Activated CD4-positive, alpha-beta T cell treated with anti-CD3 and anti-CD28 coated beads for 4 hours (primary cell): ENCODE results near the gene TADA2B.

Experiments
- DNase-seq, 2 donors: peaks; one replicate each; pipeline ENCODE4 v3.0.0-alpha.2; 2020

Gene TADA2B

GRCh38 chr4:7043284-7044136, at the start of gene TADA2B:
TADA2B (plus strand) TSS chr4:7043372; CDS start chr4:7043580, 208 bp downstream.
- peak; percentile 43 to 51 for DNase-seq

DNA sequence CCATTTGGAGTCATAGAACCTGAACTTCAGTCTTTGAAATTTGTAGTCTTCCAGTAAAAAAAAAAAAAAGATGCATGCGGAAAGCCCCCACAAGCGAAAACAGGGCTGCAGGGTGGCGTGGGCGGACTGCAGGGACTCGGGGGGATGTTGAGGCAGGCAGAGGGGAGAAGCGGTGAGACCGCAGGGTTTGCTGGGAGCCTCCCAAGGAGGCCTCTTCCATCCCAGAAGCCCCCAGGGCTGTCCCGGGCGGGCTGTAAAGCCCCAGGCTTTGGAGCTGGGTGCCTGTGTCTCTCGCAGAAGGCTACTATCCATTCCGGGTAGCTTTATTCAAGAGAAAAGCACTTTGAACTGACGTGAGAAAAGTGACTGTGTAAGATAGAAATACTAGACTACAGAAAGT, 46.7 kb upstream of the TADA2B start:
- DNase-seq, result no peak

DNA sequence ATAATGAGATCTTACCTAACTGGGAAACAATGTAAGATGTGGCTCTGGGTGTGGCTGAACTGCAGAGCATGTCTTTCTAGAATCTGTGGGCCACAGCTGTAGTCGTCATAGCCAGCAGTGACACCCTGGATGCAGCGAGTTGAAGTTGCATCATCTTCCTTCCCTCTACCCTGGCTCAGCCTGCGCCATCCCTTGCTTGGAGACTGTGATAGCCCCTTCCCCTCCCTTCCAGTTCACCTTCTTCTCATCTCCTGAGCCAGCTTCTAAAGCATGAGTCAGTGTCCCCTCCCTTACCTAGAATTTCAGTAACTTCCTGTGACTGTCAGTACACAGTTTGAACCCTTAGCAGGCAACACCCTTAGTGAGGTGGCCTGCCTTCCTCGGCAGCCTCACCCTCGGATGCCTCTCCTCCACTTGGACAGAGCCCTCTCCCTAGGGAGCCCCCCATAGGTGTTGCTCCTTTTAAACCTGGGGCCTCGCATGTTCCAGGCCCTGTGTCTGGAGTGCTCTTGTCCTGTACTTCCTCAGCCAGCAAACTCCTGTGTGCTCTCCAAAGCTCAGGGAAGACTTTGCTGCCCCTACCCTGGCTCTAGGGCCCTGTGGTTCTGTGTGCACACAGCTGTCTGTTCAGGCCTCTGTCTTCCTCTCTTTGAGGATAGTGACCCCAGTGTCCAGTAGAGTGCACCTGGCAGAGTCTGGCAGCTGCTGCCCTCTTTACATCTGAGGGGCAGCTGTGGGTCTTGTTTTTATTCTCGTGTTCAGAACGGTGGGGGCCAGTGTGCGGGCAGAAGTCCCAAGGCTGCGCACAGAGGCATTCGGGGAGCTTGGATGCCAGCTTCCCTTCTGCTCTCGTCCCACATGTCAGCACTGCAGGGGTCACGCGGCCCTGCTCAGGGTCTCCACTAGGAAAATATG, 43.7 kb upstream of the TADA2B start:
- DNase-seq, result peak in 1 of 2 donors; percentile 39

GRCh38 chr4:7000421-7001176, 42.6 kb upstream of the TADA2B start:
- DNase-seq, result no peak

- no peak for DNase-seq
Measured at GRCh38 chr4:7001271-7001670, 41.9 kb upstream of the TADA2B start.

DNA sequence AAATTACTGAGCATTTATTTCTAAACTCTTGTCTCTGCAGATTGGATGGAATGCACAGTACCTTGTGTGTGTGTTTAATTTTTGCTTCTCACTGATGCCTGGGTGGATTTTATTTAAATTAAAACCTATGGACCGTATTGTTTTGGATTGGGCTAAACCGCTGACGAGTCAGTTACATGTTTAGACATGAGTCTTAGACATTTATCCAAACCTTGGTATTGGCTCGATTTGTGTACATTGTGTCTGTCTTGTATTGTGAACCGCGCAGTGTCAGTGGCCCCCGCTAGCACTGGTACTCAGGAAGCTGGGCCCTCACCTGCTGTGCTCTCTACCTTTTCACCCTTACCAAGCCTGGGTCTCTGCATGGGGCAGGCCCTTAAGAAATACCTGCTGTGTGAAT, 40.8 kb upstream of the TADA2B start:
- DNase-seq, result no peak

DNA sequence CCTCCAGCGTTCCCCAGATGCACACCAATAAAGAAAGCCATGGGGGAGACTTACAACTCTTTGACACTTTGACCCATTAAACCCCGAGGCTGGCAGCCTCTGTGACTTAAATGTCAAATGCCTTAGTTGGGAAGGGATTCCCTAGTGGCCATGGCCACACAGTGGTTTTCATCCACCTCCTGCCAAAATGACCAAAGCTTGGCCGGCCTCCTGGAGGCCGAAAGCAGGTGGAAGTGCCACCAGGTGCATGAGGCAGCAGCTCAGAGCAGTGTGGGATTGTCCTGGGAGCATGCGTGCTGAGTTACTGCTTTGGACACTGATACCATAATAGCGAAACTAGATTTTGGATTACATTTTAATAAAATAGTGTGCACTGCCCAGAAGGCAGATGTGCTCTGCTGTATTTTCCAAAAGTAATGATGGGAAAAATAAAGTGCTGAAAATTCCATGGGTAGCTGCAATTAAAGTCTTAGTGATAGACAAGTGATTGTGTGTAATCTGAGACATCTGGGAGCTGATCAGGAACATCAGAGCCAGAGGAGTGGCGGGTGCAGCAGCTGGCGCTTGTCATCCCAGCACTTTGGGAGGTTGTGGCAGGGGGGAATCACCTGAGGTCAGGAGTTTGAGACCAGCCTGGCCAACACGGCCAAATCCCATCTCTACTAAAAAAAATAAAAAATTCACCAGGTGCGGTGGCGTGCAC, 39.8 kb upstream of the TADA2B start:
- DNase-seq, result no peak

DNA sequence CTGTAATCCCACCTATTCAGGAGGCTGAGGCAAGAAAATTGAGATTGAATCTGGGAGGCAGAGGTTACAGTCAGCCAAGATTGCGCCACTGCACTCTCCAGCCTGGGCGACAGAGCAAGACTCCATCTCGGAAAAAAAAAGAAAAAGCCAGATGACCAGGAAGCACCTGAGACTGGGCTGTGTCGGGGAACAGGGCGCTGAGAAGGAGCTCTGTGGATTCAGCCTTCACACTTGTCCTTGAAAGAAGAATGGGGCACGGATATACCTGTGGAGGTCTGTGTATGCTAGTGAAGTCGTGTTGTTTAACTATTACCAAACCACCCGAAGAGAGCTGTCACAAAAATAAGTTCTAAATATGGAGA, 39.3 kb upstream of the TADA2B start:
- DNase-seq, result no peak

- no peak for DNase-seq
Measured at GRCh38 chr4:7004331-7004730, 38.8 kb upstream of the TADA2B start.

DNA sequence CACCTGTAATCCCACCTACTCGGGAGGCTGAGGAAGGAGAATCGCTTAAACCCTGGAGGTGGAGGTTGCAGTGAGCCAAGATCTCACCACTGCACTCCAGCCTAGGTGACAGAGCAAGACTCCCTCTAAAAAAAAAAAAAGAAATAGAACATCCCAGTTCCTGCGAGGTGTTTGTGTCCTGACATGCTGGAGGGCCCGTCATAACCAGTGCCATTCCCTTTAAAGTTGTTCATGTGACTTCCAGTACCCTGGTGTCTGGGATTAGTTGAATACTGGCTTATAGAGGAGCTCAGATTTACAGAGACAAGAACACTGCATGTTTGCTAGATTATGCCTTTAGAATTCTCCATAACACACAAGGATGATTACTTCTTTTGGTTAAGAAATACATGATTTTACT, 37.6 kb upstream of the TADA2B start:
- DNase-seq, result no peak

DNA sequence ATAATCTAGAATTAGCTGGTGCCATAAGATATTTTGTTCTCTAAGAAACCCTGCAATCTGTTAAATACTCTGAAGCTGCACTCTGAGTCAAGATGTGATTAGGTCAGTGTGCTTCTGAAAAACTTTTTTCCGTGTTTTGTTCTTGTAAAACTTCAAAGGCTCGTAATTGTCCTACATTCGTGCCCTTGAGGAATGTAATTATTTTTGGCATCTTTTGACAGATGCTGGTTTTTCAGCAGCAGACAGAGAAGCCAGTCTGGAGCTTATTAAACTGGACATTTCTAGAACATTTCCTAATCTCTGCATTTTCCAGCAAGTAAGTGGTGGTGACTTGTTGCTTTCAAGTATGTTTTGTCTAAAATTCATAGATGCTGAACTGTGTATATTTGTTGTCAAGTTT, 36.8 kb upstream of the TADA2B start:
- DNase-seq, result no peak

GRCh38 chr4:7007142-7007907, 35.8 kb upstream of the TADA2B start:
- no peak for DNase-seq

DNA sequence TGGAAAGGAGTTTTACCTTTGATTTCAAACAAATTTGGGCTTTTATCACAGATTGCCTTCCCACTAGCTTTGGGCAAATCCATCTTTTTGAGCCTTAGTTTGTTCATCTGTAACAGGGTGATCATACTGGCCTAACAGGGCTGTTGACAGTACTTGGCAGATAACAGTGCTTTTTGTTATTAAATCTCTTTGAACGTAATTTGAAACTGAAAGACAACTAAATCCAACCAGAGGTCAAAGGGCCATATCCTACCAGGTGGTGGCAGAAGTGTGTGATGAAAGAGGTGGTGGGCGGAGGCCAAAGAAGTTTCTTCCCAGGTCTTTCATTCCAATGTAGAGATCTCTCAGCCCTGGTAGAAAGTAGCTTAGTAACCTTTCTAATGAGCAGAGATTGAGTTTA, 35.2 kb upstream of the TADA2B start:
- no peak for DNase-seq

- DNase-seq, result no peak
Measured at GRCh38 chr4:7009564-7009963, 33.6 kb upstream of the TADA2B start.

DNA sequence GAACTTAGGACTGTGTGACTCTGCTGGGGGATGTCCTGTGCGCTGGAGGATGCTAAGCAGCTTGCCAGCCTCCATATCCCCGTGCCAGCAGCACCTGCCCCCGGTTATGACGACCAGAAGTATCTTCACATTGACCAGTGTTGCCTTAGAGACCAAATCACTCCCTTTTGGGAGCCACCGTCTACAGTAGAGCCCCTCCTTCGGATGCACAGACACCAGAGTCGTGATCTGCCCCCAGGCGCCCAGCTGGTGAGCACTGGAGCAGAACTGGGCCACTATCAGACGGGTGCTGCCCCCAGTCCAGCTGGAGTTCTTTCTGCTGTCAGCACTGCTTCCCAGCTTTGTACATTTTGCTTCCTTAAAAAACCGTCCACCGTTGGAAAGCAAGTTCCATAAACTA, 30.0 kb upstream of the TADA2B start:
- DNase-seq, result no peak

- no peak for DNase-seq
Measured at GRCh38 chr4:7014815-7015214, 28.4 kb upstream of the TADA2B start.

DNA sequence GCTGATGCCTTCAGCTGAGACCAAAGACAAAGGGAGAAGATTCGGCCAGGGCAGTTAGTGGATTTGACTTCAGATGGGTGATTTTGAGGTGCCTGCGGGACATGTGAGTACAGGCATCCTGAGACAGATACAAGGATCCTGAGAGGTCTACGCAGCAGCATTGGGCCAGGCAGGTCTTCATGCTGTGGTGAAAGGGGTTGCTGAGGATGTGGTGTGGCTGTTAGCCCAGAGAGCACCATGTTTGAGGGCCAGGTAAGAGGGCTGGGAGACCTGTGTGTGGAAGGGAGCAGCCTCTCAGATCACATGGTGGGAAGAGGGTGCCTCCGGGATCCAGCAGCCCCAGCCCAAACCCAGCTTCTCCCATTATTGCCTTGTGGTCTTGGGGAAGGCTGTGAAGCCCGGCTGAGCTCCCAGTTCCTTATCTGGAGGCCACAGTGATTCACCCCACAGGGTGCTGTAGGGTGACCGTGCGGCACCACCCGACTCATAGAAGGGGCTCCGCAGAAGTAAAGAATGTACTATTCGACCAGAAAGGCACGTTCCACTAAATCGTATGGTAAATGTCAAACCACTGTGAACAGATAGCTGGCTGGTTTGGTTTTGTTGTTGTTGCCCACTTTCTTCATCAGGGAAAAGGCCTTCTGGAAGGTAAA, 27.7 kb upstream of the TADA2B start:
- no peak for DNase-seq

- no peak for DNase-seq
Measured at GRCh38 chr4:7016086-7016485, 27.1 kb upstream of the TADA2B start.

DNA sequence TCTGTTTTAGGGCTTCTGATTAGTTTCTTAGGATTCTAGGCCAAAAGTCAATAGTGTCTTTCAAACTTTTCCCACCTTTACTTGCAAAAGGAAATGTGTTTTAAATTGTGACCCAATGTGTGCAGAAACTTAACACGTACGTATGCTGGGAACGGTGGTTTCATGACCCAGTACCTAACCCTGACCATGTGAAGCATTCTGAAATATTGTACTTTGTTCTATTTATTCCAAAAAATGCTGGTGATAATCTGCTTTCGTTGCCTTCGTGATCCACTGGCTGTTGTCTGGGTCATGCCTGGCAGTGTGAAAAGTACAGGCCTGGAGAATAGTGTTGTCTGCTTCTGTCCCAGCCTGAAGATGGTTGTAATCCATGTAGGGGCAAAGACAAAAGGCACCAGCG, 26.7 kb upstream of the TADA2B start:
- no peak for DNase-seq

DNA sequence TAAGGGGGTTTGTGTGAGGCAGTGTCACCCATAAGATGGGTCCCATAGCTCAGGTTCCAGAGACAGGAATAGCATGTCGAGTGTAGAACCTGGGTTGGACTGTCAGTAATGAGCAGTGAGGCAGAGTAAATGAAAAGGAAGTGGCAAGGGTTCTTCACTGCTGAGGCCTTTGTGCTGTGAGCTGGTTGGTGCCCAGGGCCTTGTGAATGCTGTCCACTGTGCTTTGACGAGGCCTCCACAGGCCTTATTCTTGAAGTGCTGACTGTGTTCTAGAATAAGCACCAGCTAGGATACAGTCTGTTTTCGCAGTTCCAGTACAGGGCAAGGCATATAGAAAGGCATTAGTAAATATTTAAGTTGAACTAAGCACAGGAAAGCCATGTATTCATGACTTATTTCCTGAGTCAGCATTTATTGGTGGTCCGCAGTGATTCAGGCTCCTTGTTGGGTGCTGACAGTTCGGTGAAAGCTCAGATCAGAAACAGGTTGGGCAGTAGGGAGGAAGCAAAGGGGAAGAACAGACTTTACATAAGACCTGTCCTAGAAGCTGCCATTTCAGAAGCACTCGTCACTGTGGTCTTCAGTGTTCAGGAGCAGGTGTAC, 25.6 kb upstream of the TADA2B start:
- DNase-seq, result no peak

DNA sequence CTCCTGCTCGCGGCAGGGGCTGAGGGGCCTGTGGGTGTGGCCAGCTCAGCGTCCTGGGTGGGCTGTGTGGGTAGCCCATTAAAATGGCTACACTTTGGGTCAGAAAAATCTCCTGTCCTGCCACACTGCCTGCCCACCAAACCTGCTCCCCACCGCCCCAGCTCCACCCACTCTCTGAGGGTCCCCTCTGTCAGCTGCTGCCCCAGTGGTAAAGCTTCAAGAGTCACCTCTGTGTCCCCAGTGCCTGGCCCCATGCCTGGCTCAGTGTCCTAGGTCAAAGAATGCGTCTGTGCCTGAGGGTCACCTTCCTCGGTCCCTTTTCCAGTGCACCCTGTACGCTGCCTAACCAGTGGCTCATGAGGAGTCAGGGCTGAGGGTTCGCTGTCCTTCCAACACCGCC, 24.9 kb upstream of the TADA2B start:
- no peak for DNase-seq
